Calu3 (cell line): ENCODE results near the gene ADAM30. TPM values are rescaled to one million over a fixed set of nuclear protein-coding genes. Genes with fewer than 3 reads are reported as not detected.

Experiments
- BruUV-seq: library from RNA; stranded (reverse); fragments of 400-500 nt; replicated peaks from 2 replicates; lab custom pipeline; 2021; lab: Mats Ljungman, UMichigan
- CTCF ChIA-PET: fragments of 300-600 bp; sonication (Branson Sonifier 250); formaldehyde crosslinking; loops from one replicate; lab custom pipeline; 2022; ENCODE audit warnings: antibody characterized with exemption; lab: Charles Lee
- DNase-seq: peaks from one replicate; pipeline ENCODE4 v3.0.0; 2022
- H3K27ac Mint-ChIP-seq: one replicate; pipeline ENCODE4 v1.8.0; 2022; ENCODE audit warnings: mixed read lengths; ENCODE audit not compliant: unreplicated experiment
- H3K27me3 Mint-ChIP-seq: one replicate; pipeline ENCODE4 v1.8.0; 2022; ENCODE audit warnings: mixed read lengths; ENCODE audit not compliant: unreplicated experiment
- H3K36me3 Mint-ChIP-seq: one replicate; pipeline ENCODE4 v1.8.0; 2022; ENCODE audit warnings: mild to moderate bottlenecking, moderate library complexity, mixed read lengths; ENCODE audit not compliant: insufficient read depth, unreplicated experiment
- H3K4me1 Mint-ChIP-seq: one replicate; pipeline ENCODE4 v1.8.0; 2022; ENCODE audit warnings: mild to moderate bottlenecking, low read depth, mixed read lengths; ENCODE audit not compliant: unreplicated experiment
- H3K4me3 Mint-ChIP-seq: one replicate; pipeline ENCODE4 v1.8.0; 2022; ENCODE audit warnings: mild to moderate bottlenecking, low read depth, moderate library complexity, mixed read lengths; ENCODE audit not compliant: unreplicated experiment
- H3K9me3 Mint-ChIP-seq: one replicate; pipeline ENCODE4 v1.8.0; 2022; ENCODE audit warnings: low read depth, mixed read lengths; ENCODE audit not compliant: unreplicated experiment
- intact Hi-C: fragments of 100-400 bp; cut with micrococcal nuclease; formaldehyde crosslinking; loops from one replicate; pipeline ENCODE4 v1.10.0; 2022; ENCODE audit not compliant: unreplicated experiment
- total RNA-seq: library from RNA; stranded (reverse); gene quantifications from 2 replicates; pipeline ENCODE4 v1.2.3, GENCODE V29; 2022
- TF ChIP-seq, protein P1 (sequence below): fragments of 200-600 bp; IDR thresholded peaks from one replicate; pipeline ENCODE4 v1.8.0; 2022; ENCODE audit warnings: antibody characterized with exemption; ENCODE audit not compliant: unreplicated experiment

Gene ADAM30
- total RNA-seq, 1 experiment from 2014 or later: not detected

DNA sequence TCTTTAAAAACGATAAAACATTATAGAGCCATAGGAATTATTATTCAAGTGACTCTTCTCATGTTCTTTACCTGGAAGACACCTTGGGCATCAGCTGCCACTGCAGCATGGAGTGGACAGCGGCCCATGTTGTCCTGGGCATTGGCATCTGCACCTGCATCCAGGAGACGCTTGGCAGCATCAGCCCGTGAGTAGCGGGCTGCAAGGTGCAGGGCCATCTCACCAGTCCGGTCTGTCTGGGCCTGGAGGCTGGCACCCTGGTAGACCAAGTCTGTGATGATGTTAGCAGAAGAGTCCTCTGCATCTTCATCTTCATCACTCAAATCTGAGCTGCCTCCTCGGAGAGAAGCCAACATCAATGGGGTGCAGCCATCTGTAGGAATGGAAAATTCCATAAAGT lies 22.9 kb upstream of the ADAM30 start:
- no TSS peak for BruUV-seq
- Mint-ChIP-seq H3K9me3 (no peaks in the 10 kb centered on the region), H3K4me1 (no peaks in the 10 kb centered on the region), H3K27me3 (no peaks in the 10 kb centered on the region), H3K36me3 (peaks cover 16% of the 10 kb centered on the region), H3K4me3 (no peak overlapping the region), H3K27ac (no peak overlapping the region)
- intact Hi-C loops: no loop called here
- no peak for DNase-seq
- CTCF ChIA-PET: no interaction called here
- TF ChIP-seq, protein P1, sequence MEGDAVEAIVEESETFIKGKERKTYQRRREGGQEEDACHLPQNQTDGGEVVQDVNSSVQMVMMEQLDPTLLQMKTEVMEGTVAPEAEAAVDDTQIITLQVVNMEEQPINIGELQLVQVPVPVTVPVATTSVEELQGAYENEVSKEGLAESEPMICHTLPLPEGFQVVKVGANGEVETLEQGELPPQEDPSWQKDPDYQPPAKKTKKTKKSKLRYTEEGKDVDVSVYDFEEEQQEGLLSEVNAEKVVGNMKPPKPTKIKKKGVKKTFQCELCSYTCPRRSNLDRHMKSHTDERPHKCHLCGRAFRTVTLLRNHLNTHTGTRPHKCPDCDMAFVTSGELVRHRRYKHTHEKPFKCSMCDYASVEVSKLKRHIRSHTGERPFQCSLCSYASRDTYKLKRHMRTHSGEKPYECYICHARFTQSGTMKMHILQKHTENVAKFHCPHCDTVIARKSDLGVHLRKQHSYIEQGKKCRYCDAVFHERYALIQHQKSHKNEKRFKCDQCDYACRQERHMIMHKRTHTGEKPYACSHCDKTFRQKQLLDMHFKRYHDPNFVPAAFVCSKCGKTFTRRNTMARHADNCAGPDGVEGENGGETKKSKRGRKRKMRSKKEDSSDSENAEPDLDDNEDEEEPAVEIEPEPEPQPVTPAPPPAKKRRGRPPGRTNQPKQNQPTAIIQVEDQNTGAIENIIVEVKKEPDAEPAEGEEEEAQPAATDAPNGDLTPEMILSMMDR: no peak

DNA sequence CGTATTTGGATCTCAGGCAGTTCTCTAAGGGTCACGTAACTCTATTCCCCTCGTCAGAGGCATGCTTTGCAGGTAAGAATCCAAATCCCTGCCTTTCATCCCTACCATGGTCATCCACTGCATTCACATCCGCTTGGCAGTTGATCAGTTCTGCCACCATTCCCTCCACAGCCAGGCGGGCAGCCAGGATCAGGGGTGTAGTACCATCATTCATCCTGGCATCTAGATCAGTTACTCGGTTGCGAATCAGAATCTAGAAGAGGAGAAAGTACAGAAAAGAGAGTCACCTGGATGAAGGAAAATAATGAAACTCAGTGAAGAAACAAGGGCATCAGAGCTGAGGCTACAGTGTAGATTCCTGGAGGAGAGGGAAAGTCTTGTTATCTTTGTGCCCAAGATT lies 22.0 kb upstream of the ADAM30 start:
- H3K9me3 Mint-ChIP-seq: no peaks in the 10 kb centered on the region
- no peak overlapping the region for H3K4me3 Mint-ChIP-seq
- no peak for DNase-seq
- CTCF ChIA-PET: no interaction called here
- intact Hi-C loops: no loop called here
- no TSS peak for BruUV-seq
- H3K36me3 Mint-ChIP-seq: peaks cover 16% of the 10 kb centered on the region
- H3K27me3 Mint-ChIP-seq: no peaks in the 10 kb centered on the region
- H3K4me1 Mint-ChIP-seq: no peaks in the 10 kb centered on the region
- TF ChIP-seq, protein P1: no peak
- no peak overlapping the region for H3K27ac Mint-ChIP-seq

DNA sequence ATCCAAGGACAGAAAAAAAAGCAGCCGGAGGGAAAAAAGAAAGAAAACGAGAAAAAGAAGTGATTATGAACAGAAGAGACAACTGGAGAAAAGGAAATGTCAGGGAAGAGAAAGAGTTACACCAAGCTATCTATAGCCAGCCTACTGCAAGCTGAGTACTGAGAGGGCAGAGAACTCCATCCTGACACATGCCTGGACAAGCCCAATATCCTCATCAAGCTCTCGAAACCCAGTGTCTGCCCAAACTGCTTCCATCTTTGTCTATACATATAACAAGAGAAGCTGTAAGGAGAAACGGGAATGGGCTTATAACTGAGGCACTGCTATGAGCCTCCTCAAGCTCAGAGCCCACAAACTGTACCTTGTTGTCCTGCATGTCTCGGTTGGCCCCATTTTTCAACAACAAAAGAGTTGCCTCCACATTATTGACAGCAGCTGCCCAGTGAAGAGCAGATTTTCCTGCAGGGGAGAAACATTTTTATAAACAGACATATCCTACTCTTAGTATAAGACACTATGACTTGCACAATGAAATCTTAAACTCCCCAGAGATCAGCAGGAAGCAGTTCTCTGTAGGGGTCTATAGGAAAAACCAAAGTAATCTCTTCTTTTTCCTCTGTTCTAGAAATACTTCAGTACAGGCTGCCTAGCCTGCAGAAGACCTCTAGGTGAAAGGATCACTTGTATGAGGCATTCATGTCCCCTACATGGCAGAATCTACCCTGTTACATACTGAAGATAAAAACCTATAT lies 21.2 kb upstream of the ADAM30 start:
- no peaks in the 10 kb centered on the region for H3K9me3 Mint-ChIP-seq
- no peak overlapping the region for H3K27ac Mint-ChIP-seq
- H3K36me3 Mint-ChIP-seq: peaks cover 16% of the 10 kb centered on the region
- H3K4me3 Mint-ChIP-seq: no peak overlapping the region
- BruUV-seq: no TSS peak
- H3K27me3 Mint-ChIP-seq: no peaks in the 10 kb centered on the region
- CTCF ChIA-PET: no interaction called here
- TF ChIP-seq, protein P1: no peak
- intact Hi-C loops: no loop called here
- no peaks in the 10 kb centered on the region for H3K4me1 Mint-ChIP-seq
- DNase-seq: no peak

DNA sequence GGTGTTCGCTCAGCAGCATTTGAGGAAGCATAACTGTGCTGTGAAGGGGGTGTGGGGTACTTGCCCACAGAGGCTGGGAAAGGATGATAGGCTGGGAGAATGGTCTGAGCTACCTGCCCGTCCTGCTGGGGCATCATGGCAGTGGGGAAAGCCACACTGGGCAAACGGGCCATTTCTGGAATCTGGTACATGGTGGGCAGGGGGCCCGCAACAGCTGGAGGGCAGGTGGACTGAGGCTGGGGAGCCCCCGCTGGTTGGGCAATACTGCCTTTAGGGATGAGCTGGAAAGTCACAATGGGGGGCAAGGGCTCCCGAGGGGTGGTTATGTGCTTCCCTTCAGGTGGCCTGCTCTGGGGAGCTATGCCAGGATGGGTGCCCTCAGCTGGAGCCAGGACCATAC lies 19.2 kb upstream of the ADAM30 start:
- Mint-ChIP-seq H3K27ac (no peak overlapping the region), H3K4me3 (no peak overlapping the region), H3K4me1 (no peaks in the 10 kb centered on the region), H3K9me3 (no peaks in the 10 kb centered on the region), H3K27me3 (no peaks in the 10 kb centered on the region), H3K36me3 (peaks cover 16% of the 10 kb centered on the region)
- no TSS peak for BruUV-seq
- TF ChIP-seq, protein P1: no peak
- no peak for DNase-seq
- CTCF ChIA-PET: no interaction called here
- intact Hi-C loops: no loop called here
